NCI-H2171 (cell line): ENCODE results near the gene TCAIM.

Experiments used
- DNase-seq: peaks from one replicate; lab custom pipeline; 2025; lab: John Stamatoyannopoulos, UW

TCAIM gene

DNA sequence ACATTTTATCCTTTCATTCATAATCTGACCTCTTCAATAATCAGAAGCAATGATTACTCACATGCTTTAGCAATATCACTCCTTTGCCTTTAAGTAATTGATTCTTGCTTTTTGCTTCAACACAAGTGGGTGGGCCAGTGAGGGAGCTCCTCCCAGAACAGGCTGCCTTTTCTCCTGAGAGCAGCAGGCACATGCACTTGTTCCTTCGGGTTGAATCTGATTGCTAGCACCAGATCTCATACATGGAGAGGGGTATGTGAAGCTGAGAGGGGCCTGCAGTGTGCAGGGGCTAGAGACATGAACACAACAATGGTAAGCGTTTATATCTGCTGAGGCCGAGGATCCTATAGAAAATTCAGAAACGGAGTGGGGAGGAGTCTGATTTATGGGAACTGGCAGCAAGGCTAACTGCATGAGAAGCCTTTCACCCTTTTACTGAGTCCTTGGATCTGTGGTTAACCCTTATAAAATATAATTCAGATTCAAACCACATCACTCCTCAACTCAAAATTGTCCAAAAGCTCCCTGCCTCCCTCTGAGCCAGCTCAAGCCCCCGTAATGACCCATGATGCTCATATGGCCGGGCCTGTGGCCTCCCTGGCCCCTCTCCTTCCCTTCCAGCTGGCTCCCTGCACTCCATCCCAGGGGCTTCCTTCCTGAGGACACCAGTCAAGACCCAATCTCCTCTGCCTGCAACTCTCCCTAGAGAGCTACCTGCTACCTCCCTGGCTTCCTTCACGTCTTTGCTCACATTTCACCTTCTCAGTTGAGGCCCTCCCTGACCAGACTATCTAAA, 106.5 kb downstream of the TCAIM start:
- no peak for DNase-seq

DNA sequence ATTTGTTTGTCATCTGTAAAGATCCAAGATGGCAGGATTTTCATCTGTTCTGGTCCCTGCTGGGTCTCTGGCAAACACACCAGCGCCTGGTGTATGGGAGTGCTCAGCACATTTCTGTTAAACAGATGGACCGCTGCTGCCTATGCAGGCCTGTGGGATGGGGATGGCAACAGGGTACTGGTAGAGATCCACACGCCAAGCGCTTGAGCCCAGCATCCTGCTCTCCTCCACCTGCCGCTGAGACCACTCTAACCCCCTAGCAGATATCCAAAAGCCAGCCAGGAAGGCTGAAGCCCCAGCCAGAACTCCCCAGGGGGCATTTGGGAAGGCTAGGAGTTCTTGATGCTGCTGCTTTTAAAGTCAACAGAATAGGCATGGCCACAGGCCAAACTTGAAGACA, 107.2 kb downstream of the TCAIM start:
- no peak for DNase-seq

DNA sequence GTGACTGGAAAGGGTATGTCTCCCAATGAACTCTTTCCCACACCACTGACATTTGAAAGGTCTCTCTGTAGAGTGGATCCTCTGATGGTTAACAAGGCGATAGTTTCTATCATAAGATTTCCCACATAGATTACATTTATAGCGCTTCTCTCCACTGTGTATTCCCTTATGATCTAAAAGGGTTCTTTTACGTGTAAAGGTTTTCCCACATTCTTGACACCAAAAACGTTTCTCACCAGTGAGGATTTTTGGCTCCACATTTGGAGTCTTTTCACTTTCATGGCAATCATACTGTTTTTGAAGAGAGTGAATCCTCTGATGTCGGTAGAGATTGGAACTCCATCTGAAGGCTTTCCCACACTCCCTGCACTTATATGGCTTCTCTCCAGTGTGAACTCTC, 108.4 kb downstream of the TCAIM start:
- no peak for DNase-seq

DNA sequence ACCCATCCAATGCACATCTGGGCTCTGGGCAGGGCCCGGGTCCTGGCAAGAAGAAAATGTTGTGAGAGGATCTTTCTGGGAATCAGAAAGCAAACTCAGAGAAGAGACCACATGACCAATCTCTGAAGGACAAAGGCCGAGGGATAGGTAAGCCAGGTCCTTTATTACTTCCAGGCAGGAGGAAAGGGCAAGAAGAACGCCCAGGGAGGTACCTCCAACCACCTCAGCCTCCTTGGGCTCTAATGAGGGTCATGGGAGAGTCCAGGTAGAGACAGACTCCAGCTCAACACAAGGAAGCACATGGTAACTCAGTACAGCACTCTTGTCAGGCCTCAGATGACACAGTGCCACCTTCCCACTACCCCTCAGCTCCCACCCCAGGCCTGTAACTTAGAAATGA, 112.9 kb downstream of the TCAIM start:
- no peak for DNase-seq

DNA sequence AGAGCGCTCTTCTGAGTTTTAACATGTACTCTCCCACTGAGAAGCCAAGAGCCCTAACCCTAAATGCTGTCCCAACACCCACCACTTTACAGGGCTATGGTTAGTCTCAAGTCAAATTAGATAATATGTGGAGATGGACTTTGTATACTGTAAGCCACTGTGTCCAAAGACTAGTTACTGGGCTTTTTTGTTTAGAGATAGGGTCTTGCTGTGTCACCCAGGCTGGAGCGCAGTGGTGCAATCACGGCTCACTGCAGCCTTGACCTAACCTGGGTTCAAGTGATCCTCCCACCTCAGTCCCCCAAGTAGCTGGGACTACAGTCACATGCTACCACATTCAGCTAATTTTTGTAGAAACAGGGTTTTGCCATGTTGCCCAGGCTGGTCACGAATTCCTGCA, 115.7 kb downstream of the TCAIM start:
- DNase-seq = no peak

DNA sequence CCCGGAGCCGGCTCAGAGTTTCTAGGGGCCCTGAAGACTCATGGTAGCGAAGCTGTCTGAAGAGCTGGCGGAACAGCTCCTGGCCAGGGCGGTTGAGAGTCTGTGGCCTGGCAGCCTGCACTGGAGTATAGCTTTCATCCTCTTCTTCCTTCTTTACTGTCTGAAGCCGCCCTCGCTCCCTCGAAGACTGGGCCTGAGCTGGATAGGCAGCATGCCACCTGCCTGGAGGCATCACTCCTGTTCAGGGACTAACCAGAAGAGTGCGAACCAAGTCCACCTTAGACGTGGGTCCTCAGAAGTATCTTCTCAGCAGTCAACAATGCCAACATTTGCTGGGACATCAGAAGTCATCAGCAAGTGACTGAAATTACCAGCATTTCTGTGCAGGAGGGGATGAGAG, 116.8 kb downstream of the TCAIM start:
- no peak for DNase-seq
